RWPE2 (cell line): ENCODE measurements around the gene SSH2.
"Not testable (repeated sequence)": the region's sequence is repeated elsewhere in the genome, so short reads cannot be mapped to it uniquely, and the experiment has no call there.

Experiments
- ATAC-seq: fragments of 200-7000 bp; cut with Tn5 transposase; 3 replicates; pipeline ENCODE4 v1.9.1; 2021; ENCODE audit warnings: low read depth
- DNase-seq: peaks from one replicate; pipeline ENCODE4 v3.0.0-alpha.2; 2020; ENCODE audit warnings: low spot score
- H3K27ac ChIP-seq: fragments of 450-650 bp; 2 replicates; pipeline ENCODE4 v1.5.1; 2017; ENCODE audit warnings: mild to moderate bottlenecking; ENCODE audit not compliant: poor library complexity, severe bottlenecking
- H3K27me3 ChIP-seq: fragments of 250-450 bp; sonication (Bioruptor Pico); 2 replicates; pipeline ENCODE4 v1.5.1; 2021; ENCODE audit warnings: mild to moderate bottlenecking, moderate library complexity; ENCODE audit not compliant: insufficient read depth, poor library complexity, severe bottlenecking
- H3K36me3 ChIP-seq: fragments of 250-450 bp; sonication (Bioruptor Pico); 2 replicates; pipeline ENCODE4 v1.5.1; 2020; ENCODE audit warnings: low read depth, mild to moderate bottlenecking, moderate library complexity
- H3K4me1 ChIP-seq: fragments of 250-450 bp; sonication (Bioruptor Pico); 2 replicates; pipeline ENCODE4 v1.5.1; 2021; ENCODE audit warnings: mild to moderate bottlenecking, moderate library complexity; ENCODE audit not compliant: insufficient read depth, poor library complexity, severe bottlenecking
- H3K4me3 ChIP-seq: fragments of 250-450 bp; sonication (Bioruptor Pico); 2 replicates; pipeline ENCODE4 v1.5.1; 2021; ENCODE audit warnings: mild to moderate bottlenecking, moderate library complexity; ENCODE audit not compliant: severe bottlenecking
- H3K9me3 ChIP-seq: fragments of 250-450 bp; sonication (Bioruptor Pico); 2 replicates; pipeline ENCODE4 v1.5.1; 2021; ENCODE audit warnings: mild to moderate bottlenecking, moderate library complexity; ENCODE audit not compliant: severe bottlenecking
- TF ChIP-seq, protein P1 (sequence below): fragments of 450-650 bp; IDR thresholded peaks from one replicate; pipeline ENCODE4 v1.5.1; 2017; ENCODE audit warnings: mild to moderate bottlenecking, moderate library complexity; ENCODE audit not compliant: poor library complexity, severe bottlenecking

The SSH2 gene

GRCh38 chr17:29677824-29678223, 252.2 kb downstream of the SSH2 start:
- 0 out of 2 replicates have a peak, but pooled peaks cover 5% of the 10 kb centered on the region for H3K36me3 ChIP-seq
- TF ChIP-seq, protein P1, sequence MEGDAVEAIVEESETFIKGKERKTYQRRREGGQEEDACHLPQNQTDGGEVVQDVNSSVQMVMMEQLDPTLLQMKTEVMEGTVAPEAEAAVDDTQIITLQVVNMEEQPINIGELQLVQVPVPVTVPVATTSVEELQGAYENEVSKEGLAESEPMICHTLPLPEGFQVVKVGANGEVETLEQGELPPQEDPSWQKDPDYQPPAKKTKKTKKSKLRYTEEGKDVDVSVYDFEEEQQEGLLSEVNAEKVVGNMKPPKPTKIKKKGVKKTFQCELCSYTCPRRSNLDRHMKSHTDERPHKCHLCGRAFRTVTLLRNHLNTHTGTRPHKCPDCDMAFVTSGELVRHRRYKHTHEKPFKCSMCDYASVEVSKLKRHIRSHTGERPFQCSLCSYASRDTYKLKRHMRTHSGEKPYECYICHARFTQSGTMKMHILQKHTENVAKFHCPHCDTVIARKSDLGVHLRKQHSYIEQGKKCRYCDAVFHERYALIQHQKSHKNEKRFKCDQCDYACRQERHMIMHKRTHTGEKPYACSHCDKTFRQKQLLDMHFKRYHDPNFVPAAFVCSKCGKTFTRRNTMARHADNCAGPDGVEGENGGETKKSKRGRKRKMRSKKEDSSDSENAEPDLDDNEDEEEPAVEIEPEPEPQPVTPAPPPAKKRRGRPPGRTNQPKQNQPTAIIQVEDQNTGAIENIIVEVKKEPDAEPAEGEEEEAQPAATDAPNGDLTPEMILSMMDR: no peak
- no peaks in the 10 kb centered on the region for H3K9me3 ChIP-seq
- H3K27me3 ChIP-seq: no peaks in the 10 kb centered on the region
- no peaks in the 10 kb centered on the region for H3K4me1 ChIP-seq
- ATAC-seq: no peak
- no peak overlapping the region for H3K4me3 ChIP-seq
- H3K27ac ChIP-seq: no peak overlapping the region
- DNase-seq: no peak

- Histone ChIP-seq H3K36me3 (0 out of 2 replicates have a peak, but pooled peaks cover 5% of the 10 kb centered on the region), H3K27ac (no peak overlapping the region)
These were observed 252.7 kb downstream of the SSH2 start for GRCh38 chr17:29677221-29677791.

GRCh38 chr17:29675961-29676360, 254.1 kb downstream of the SSH2 start:
- peaks cover 12% of the 10 kb centered on the region for H3K36me3 ChIP-seq
- H3K27ac ChIP-seq, DNase-seq: not testable (repeated sequence)

More at GRCh38 chr17:29677221-29677791, 252.7 kb downstream of the SSH2 start:
- TF ChIP-seq, protein P1: no peak
- Histone ChIP-seq H3K4me3 (no peak overlapping the region), H3K27me3 (no peaks in the 10 kb centered on the region), H3K9me3 (no peaks in the 10 kb centered on the region), H3K4me1 (no peaks in the 10 kb centered on the region)
- DNase-seq (no peak), ATAC-seq (no peak)

GRCh38 chr17:29674281-29674680, 255.7 kb downstream of the SSH2 start:
- Histone ChIP-seq H3K4me1 (no peaks in the 10 kb centered on the region), H3K27me3 (no peaks in the 10 kb centered on the region), H3K27ac (no peak overlapping the region), H3K9me3 (no peaks in the 10 kb centered on the region), H3K4me3 (no peak overlapping the region), H3K36me3 (peaks cover 20% of the 10 kb centered on the region)
- DNase-seq (no peak), ATAC-seq (no peak)
- TF ChIP-seq, protein P1: no peak

More at GRCh38 chr17:29675961-29676360, 254.1 kb downstream of the SSH2 start:
- H3K4me3 ChIP-seq, ATAC-seq, H3K4me1 ChIP-seq, H3K27me3 ChIP-seq, H3K9me3 ChIP-seq: not testable (repeated sequence)

GRCh38 chr17:29671661-29672060, 258.4 kb downstream of the SSH2 start:
- no peaks in the 10 kb centered on the region for H3K9me3 ChIP-seq
- TF ChIP-seq, protein P1: no peak
- H3K4me1 ChIP-seq: no peaks in the 10 kb centered on the region
- H3K36me3 ChIP-seq: peaks cover 31% of the 10 kb centered on the region
- no peak overlapping the region for H3K27ac ChIP-seq
- no peak for ATAC-seq
- H3K4me3 ChIP-seq: no peak overlapping the region
- DNase-seq: no peak
- H3K27me3 ChIP-seq: no peaks in the 10 kb centered on the region
